ENCODE results near the gene HCCS.

DNA sequence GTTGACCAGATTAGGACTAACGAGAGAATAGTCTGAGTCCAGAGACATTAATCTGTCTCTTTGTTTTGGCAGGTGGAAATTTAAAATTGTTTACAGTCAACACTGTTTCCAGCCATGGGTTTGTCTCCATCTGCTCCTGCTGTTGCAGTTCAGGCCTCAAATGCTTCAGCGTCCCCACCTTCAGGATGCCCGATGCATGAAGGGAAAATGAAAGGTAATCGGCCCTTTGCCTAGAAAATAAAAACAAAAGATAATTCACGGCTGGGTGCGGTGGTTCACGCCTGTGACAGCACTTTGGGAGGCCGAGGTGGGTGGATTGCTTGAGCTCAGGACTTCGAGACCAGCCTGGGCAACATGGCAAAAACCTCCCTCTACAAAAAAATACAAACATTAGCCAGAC lies 815 bp downstream of the HCCS start:
- TF ChIP-seq CTCF (IDR thresholded peaks at IDR 0.05) (no peak), POLR2A (IDR thresholded peaks at IDR 0.05) (no peak)

Data from tibial nerve (tissue), 3 donors.